ENCODE measurements around the gene RGS17. TPM values are rescaled to one million over a fixed set of nuclear protein-coding genes. Genes with fewer than 3 reads are reported as not detected.

The RGS17 gene
- total and polyA plus RNA-seq, 2 of the 13 experiments (the other 11 are each of a cell fraction or from before 2014, with no cell fraction given) = 0.04 TPM; not detected in 1

DNA sequence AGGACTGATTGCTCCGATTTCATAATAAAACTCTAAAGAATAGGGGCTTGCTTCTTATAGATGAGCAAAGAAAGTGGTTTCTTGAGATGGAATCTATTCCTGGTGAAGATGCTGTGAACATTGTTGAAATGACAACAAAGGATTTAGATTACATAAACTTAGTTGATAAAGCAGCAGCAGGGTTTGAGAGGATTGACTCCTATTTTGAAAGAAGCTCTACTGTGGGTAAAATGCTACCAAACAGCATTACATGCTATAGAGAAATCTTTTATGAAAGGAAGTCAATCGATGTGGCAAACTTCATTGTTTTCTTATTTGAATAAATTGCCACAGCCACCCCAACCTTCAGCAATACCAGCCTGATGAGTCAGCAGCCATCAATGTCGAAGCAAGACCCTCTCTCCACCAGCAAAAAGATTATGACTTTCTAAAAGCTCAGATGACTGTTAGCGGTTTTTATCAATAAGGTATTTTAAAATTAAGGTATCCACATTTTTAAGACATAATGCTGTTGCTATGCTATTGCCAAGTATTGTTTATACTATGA is 115.9 kb downstream of the RGS17 start:
- H3K4me2 ChIP-seq (ENCODE audit: low read depth, low read length) = no peak overlapping the region
- CTCF ChIA-PET (ENCODE audit: low intra/inter-chr PET ratio, low total read pairs) = no interaction called here
- ATAC-seq (no peak), DNase-seq (ENCODE audit: low spot score) (no peak), FAIRE-seq (no peak)
- 14% methylated on average over 4 of the region's 4 CpGs for WGBS (ENCODE audit: low lambda C conversion rate)
- POLR2A ChIA-PET = no interaction called here
- no peaks in the 10 kb centered on the region for H4K20me1 ChIP-seq (ENCODE audit: insufficient read depth, low read length)
- no TSS peak for BruUV-seq (replicated peaks)
- no peak overlapping the region for H3K4me3 ChIP-seq (replicated peaks in 1 of 3; ENCODE audit: insufficient read depth in 1 of 3, low read depth in 2 of 3, low read length in 3 of 3)
- H3K36me3 ChIP-seq (replicated peaks in 1 of 2; ENCODE audit: control insufficient read depth in 1 of 2, insufficient read depth in 2 of 2, low read length in 2 of 2) = no peaks in the 10 kb centered on the region
- H2AFZ ChIP-seq (ENCODE audit: low read length) = no peak overlapping the region
- H3K27me3 ChIP-seq (ENCODE audit: control insufficient read depth in 1 of 2, insufficient read depth in 2 of 2, low read length in 2 of 2) = peaks cover 0 to 7% of the 10 kb centered on the region in 2 experiments; a peak in 1 of 5 replicates
- in situ Hi-C loops (cut with HindIII; ENCODE audit: extremely low pct_ligation_motif_present, low pct_unique_long_range_greater_than_20kb) (no loop called here), intact Hi-C loops (cut with micrococcal nuclease; ENCODE audit: unreplicated experiment) (no loop called here)
- H3K27ac ChIP-seq (ENCODE audit: extremely low read length, insufficient read depth, low read length) = no peak overlapping the region
- H3K9ac ChIP-seq (ENCODE audit: insufficient read depth, low read depth, low read length) = no peak overlapping the region
- no peaks in the 10 kb centered on the region for H3K79me2 ChIP-seq (ENCODE audit: insufficient read depth, low read length)
- TF ChIP-seq ZNF558 (CRISPR knock-in tag; IDR thresholded peaks at IDR 0.05; ENCODE audit: borderline replicate concordance) (no peak), HMG20A (CRISPR knock-in tag; IDR thresholded peaks at IDR 0.05; ENCODE audit: borderline replicate concordance) (no peak), MAFF (IDR thresholded peaks at IDR 0.05; ENCODE audit: low read depth, low read length) (0 out of 2 replicates have a peak, but pooled peaks have one; percentile 22), ZNF136 (CRISPR knock-in tag; IDR thresholded peaks at IDR 0.05; ENCODE audit: low read depth) (no peak), MAFK (conservative IDR thresholded peaks at IDR 0.05 in 1 of 2, IDR thresholded peaks at IDR 0.05 in 1 of 2; ENCODE audit: low read length in 2 of 2) (0 out of 4 replicates have a peak, but pooled peaks have one; percentile 12 to 21), HNF4G (IDR thresholded peaks at IDR 0.05; ENCODE audit: borderline replicate concordance, low read depth, low read length) (no peak), HNF4G (CRISPR knock-in tag; IDR thresholded peaks at IDR 0.05; ENCODE audit: borderline replicate concordance, low read depth) (no peak), RXRA (CRISPR knock-in tag; IDR thresholded peaks at IDR 0.05) (no peak), NAIF1 (CRISPR knock-in tag; IDR thresholded peaks at IDR 0.05; ENCODE audit: borderline replicate concordance) (no peak), FOSL2 (CRISPR knock-in tag; IDR thresholded peaks at IDR 0.05) (peak; percentile 37), ZMAT3 (CRISPR knock-in tag; conservative IDR thresholded peaks at IDR 0.05) (no peak)
- TF ChIP-seq, protein P1, sequence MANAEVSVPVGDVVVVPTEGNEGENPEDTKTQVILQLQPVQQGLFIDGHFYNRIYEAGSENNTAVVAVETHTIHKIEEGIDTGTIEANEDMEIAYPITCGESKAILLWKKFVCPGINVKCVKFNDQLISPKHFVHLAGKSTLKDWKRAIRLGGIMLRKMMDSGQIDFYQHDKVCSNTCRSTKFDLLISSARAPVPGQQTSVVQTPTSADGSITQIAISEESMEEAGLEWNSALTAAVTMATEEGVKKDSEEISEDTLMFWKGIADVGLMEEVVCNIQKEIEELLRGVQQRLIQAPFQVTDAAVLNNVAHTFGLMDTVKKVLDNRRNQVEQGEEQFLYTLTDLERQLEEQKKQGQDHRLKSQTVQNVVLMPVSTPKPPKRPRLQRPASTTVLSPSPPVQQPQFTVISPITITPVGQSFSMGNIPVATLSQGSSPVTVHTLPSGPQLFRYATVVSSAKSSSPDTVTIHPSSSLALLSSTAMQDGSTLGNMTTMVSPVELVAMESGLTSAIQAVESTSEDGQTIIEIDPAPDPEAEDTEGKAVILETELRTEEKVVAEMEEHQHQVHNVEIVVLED (CRISPR knock-in tag; IDR thresholded peaks at IDR 0.05; ENCODE audit: borderline replicate concordance) = no peak
- TF ChIP-seq, protein P2, sequence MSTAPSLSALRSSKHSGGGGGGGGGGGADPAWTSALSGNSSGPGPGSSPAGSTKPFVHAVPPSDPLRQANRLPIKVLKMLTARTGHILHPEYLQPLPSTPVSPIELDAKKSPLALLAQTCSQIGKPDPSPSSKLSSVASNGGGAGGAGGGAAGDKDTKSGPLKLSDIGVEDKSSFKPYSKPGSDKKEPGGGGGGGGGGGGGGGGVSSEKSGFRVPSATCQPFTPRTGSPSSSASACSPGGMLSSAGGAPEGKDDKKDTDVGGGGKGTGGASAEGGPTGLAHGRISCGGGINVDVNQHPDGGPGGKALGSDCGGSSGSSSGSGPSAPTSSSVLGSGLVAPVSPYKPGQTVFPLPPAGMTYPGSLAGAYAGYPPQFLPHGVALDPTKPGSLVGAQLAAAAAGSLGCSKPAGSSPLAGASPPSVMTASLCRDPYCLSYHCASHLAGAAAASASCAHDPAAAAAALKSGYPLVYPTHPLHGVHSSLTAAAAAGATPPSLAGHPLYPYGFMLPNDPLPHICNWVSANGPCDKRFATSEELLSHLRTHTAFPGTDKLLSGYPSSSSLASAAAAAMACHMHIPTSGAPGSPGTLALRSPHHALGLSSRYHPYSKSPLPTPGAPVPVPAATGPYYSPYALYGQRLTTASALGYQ (CRISPR knock-in tag; IDR thresholded peaks at IDR 0.05) = no peak
- no peaks in the 10 kb centered on the region for H3K4me1 ChIP-seq (ENCODE audit: insufficient read depth, low read length)
- H3K9me3 ChIP-seq (ENCODE audit: low read length) = no peaks in the 10 kb centered on the region
